Esophagus squamous epithelium (tissue), 5 donors: ENCODE data around the gene SLC47A1. TPM values are rescaled to one million over a fixed set of nuclear protein-coding genes. Genes with fewer than 3 reads are reported as not detected.

Source experiments
- DNase-seq: peaks from one replicate; lab custom pipeline; 2025; lab: John Stamatoyannopoulos, UW
- H3K27ac ChIP-seq, 4 donors: fragments of 200-600 bp; sonication (generic); one replicate each; pipeline ENCODE4 v1.5.1; 2016 to 2019; ENCODE audit warnings: mild to moderate bottlenecking in 1 of 4
- H3K27me3 ChIP-seq, 4 donors: fragments of 200-600 bp; sonication (generic); 1 replicate in 3 of 4; 2 replicates in 1 of 4; pipeline versions ENCODE4 v1.5.1 to v1.6.0; 2017 to 2021; ENCODE audit warnings: antibody characterized with exemption in 1 of 4
- H3K36me3 ChIP-seq, 3 donors: fragments of 200-600 bp; sonication (generic); one replicate each; pipeline ENCODE4 v1.5.1; 2016 to 2019
- H3K4me1 ChIP-seq, 3 donors: fragments of 200-600 bp; sonication (generic); one replicate each; pipeline ENCODE4 v1.5.1; 2017 to 2019
- H3K4me3 ChIP-seq, 4 donors: fragments of 200-600 bp; sonication (generic); 1 replicate in 3 of 4; 2 replicates in 1 of 4; pipeline ENCODE4 v1.5.1; 2016 to 2019; ENCODE audit warnings: mild to moderate bottlenecking in 2 of 4, moderate library complexity in 1 of 4
- H3K9me3 ChIP-seq, 3 donors: fragments of 200-600 bp; sonication (generic); one replicate each; pipeline ENCODE4 v1.5.1; 2016 to 2019
- POLR2A ChIP-seq, 4 donors: fragments of 450-650 bp; IDR thresholded peaks; one replicate each; pipeline ENCODE4 v1.6.1; 2017; ENCODE audit warnings: antibody characterized with exemption in 4 of 4, mild to moderate bottlenecking in 4 of 4, moderate library complexity in 3 of 4
- WGBS, 2 donors: methylation state at CpG; one replicate each; pipeline ENCODE4 v1.1.5; 2018; 5-methylcytosine and 5-hydroxymethylcytosine counted together
- intact Hi-C: fragments of 100-400 bp; cut with DNase I; formaldehyde crosslinking; loops from one replicate; pipeline ENCODE4 v1.15.0; 2022
- total RNA-seq, 4 donors: library from RNA; depleted of rRNA; stranded (reverse); fragments of >200 nt; gene quantifications; one replicate each; pipeline ENCODE4 v1.1.0, GENCODE V29; 2016
- TF ChIP-seq, protein P1 (sequence below), 6 experiments: fragments of 450-650 bp in 4 of 6; fragments of 200-600 bp in 2 of 6; sonication (generic) in 2 of 6; IDR thresholded peaks; one replicate each; pipeline ENCODE4 v1.5.1; 2016 to 2019; ENCODE audit warnings: antibody characterized with exemption in 6 of 6, mild to moderate bottlenecking in 4 of 6, moderate library complexity in 4 of 6
- donor health status: DM: yes; HTN: yes; CAD: no.

SLC47A1 gene
- total RNA-seq, 4 donors from 2014 or later, result 3.9 to 7.8 (median 7.3) TPM

DNA sequence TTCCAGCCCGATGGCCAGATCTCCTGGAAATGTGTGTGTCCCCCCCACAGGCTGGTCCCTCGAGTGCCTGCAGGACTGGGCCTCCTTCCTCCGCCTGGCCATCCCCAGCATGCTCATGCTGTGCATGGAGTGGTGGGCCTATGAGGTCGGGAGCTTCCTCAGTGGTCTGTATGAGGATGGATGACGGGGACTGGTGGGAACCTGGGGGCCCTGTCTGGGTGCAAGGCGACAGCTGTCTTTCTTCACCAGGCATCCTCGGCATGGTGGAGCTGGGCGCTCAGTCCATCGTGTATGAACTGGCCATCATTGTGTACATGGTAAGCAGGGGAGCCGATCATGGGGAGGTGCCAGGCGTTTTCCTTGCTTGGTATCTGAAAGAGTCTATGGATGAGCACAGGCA is 22.1 kb downstream of the SLC47A1 start:
- WGBS, 2 donors, result 93 to 100% methylated on average over 2 to 3 of the region's 11 CpGs
- Histone ChIP-seq H3K27me3 (peaks cover 0 to 5% (median 0%) of the 10 kb centered on the region in 4 donors), H3K27ac (no peak overlapping the region), H3K9me3 (no peaks in the 10 kb centered on the region), H3K4me1 (peaks cover 0 to 6% (median 0%) of the 10 kb centered on the region in 3 donors), H3K4me3 (no peak overlapping the region), H3K36me3 (no peaks in the 10 kb centered on the region)
- TF ChIP-seq, protein P1, sequence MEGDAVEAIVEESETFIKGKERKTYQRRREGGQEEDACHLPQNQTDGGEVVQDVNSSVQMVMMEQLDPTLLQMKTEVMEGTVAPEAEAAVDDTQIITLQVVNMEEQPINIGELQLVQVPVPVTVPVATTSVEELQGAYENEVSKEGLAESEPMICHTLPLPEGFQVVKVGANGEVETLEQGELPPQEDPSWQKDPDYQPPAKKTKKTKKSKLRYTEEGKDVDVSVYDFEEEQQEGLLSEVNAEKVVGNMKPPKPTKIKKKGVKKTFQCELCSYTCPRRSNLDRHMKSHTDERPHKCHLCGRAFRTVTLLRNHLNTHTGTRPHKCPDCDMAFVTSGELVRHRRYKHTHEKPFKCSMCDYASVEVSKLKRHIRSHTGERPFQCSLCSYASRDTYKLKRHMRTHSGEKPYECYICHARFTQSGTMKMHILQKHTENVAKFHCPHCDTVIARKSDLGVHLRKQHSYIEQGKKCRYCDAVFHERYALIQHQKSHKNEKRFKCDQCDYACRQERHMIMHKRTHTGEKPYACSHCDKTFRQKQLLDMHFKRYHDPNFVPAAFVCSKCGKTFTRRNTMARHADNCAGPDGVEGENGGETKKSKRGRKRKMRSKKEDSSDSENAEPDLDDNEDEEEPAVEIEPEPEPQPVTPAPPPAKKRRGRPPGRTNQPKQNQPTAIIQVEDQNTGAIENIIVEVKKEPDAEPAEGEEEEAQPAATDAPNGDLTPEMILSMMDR (IDR thresholded peaks at IDR 0.05), result no peak
- TF ChIP-seq POLR2A (IDR thresholded peaks at IDR 0.05), result no peak
- intact Hi-C loops, result no loop called here
- no peak for DNase-seq

- Histone ChIP-seq H3K4me1 (peaks cover 0 to 6% (median 0%) of the 10 kb centered on the region in 3 donors), H3K9me3 (no peaks in the 10 kb centered on the region), H3K27me3 (peaks cover 0 to 5% (median 0%) of the 10 kb centered on the region in 4 donors), H3K4me3 (no peak overlapping the region), H3K36me3 (no peaks in the 10 kb centered on the region), H3K27ac (no peak overlapping the region)
- TF ChIP-seq, protein P1 (IDR thresholded peaks at IDR 0.05), result no peak
- no peak for TF ChIP-seq POLR2A (IDR thresholded peaks at IDR 0.05)
- intact Hi-C loops, result no loop called here
- DNase-seq, result no peak
These were observed 25.3 kb downstream of the SLC47A1 start for GRCh38 chr17:19558946-19559345.

DNA sequence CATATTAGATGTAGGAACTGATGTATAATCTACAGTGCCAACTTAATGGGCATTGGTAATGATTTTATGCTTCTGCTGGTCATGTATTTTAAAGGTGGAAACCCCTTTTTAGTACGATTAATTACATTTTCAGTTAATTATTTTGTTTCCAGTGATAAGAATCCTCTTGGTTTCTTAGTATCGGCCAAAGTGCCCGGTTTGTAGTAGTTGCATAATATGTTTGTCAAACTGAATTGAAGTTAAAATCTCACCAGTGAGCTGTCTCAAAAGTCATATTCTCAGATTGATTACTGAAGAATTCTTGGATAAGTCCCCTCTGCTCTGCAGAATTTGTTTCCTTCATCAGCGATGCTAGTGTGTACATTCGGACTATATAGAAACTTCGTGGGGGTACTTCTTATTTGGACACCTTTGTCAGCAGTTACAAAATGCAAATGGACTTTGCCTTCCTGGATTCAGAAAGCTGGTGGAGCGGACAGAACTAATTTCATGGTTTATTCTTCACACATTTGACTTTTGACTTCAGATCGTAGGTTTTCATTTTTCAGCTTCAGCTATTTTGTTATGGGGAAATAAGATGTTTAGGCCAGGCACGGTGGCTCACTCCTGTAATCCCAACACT is 28.2 kb downstream of the SLC47A1 start:
- Histone ChIP-seq H3K4me1 (peaks cover 0 to 6% (median 0%) of the 10 kb centered on the region in 3 donors), H3K9me3 (no peaks in the 10 kb centered on the region), H3K27me3 (peaks cover 0 to 5% (median 0%) of the 10 kb centered on the region in 4 donors), H3K36me3 (no peaks in the 10 kb centered on the region), H3K4me3 (no peak overlapping the region), H3K27ac (no peak overlapping the region)
- WGBS, 2 donors, result 84 to 88% methylated on average over 9 of the region's 9 CpGs
- intact Hi-C loops, result loop anchor here (10.0 kb wide), 1 partner anchor 53 kb away; no protein-coding TSS in a partner anchor
- no peak for DNase-seq
- TF ChIP-seq, protein P1 (IDR thresholded peaks at IDR 0.05), result no peak
- TF ChIP-seq POLR2A (IDR thresholded peaks at IDR 0.05), result no peak

DNA sequence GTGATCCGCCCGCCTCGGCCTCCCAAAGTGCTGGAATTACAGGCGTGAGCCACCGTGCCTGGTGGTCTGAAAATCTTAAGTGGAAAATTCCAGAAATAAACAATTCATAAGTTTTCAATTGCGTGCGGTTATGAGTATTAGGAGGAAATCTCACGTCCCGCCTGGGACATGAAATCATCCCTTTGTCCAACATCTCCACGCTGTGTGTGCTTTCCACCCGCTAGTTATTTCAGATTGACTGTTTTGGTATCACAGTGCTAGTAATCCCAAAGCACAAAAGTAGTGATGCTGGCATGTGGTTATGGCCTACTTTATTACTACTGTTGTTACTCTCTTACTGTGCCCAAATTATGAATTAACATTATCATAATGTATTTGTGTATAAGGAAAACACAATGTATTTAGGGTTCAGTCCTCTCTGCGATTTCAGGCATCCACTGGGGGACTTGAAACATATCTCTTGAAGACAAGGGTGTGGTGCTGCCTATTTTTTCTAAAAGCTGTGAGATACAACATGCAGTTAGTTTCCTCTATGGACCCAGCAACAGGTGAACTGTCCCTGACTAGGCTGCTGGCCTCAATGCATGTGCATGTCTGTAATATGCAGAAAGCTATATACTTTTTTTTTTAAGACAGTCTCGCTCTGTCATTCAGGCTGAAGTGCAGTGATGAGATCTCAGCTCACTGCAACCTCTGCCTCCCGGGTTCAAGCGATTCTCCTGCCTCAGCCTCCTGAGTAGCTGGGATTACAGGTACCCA is 32.3 kb downstream of the SLC47A1 start:
- Histone ChIP-seq H3K9me3 (no peaks in the 10 kb centered on the region), H3K36me3 (no peaks in the 10 kb centered on the region), H3K27me3 (peaks cover 0 to 4% (median 0%) of the 10 kb centered on the region in 4 donors), H3K27ac (no peak overlapping the region), H3K4me3 (no peak overlapping the region), H3K4me1 (peaks cover 0 to 5% (median 0%) of the 10 kb centered on the region in 3 donors)
- intact Hi-C loops, result loop anchor here (10.0 kb wide), 1 partner anchor 49 kb away; no protein-coding TSS in a partner anchor
- TF ChIP-seq, protein P1 (IDR thresholded peaks at IDR 0.05), result no peak
- TF ChIP-seq POLR2A (IDR thresholded peaks at IDR 0.05), result no peak
- no peak for DNase-seq
- 93 to 95% methylated on average over 13 to 15 of the region's 15 CpGs for WGBS, 2 donors
